NOMO-1 (cell line): ENCODE data around the gene TRMT2B.
"Not testable (repeated sequence)": the region's sequence is repeated elsewhere in the genome, so short reads cannot be mapped to it uniquely, and the experiment has no call there.

ENCODE experiments used
- DNase-seq, 2 experiments: peaks; one replicate each; lab custom pipeline; 2025; ENCODE audit not compliant: unreplicated experiment in 2 of 2; lab: John Stamatoyannopoulos, UW

Gene TRMT2B

GRCh38 chrX:101012031-101012430 is 39.9 kb downstream of the TRMT2B start:
- not testable (repeated sequence) for DNase-seq

DNA sequence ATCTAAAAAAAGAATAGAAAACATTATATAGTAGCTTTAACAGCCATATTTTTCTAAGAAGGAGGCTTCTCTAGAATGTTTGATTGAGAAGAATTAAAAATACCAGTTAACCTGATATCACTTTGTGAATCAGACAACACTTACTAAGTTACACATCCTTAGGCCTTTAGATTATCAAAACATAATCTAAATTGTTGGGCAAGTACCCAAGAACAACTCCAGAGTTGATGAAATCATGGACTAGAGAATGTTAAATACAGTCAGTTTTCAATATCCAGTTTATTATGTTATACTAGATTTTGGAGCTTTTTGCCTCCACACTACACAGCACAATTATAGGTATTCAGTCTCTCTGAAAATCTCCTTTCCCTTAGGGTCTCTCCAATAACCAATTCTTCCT is 42.8 kb downstream of the TRMT2B start:
- no peak for DNase-seq

GRCh38 chrX:100999451-100999850 is 52.5 kb downstream of the TRMT2B start:
- DNase-seq: no peak

GRCh38 chrX:100995469-100995868 is 56.4 kb downstream of the TRMT2B start:
- DNase-seq: no peak

DNA sequence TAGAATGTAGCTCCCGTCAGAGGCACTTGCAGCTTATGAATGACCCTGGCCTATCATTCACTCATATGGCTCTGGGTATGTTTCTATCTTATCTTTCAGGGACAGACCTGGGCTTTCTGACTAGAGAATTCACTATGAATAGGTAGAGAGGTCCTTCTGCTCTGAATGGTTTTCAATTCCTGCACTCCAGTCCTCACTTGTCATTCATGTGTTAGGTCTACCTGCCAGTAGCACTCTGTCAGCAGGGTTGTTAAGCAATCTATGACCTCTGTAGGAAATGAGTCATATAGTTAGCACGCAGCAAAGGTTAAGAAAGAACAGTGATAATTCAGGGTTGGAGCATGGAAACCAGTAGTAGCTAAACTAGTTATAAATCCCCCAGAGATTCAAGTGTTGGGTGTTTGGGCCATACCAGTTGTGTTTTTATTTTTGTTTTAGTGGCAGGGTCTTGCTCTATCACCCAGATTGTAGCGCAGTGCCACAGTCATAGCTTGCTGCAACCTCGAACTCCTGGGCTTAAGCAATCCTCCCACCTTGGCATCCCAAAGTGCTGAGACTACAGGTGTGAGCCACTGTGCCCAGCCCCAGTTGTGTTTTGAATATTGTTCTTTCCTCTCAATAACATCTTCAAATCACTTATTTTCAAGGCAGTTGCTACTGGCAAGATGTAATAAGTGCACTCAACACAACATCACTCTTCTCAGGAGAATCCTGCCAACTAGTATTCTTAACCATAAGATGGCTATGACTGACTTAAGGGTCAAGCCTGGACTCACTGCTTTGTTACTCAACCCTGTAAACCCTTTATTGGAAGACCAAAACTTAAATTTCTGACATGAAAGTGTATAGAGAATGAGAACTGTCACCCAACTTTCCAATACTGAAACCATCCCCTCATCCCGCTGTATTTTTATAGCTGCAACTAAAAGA is 57.3 kb downstream of the TRMT2B start:
- DNase-seq: peak in 1 of 2 experiments; percentile 46

- DNase-seq: no peak
These were observed 61.8 kb downstream of the TRMT2B start for GRCh38 chrX:100990139-100990538.

GRCh38 chrX:100984818-100985217 is 67.1 kb downstream of the TRMT2B start:
- no peak for DNase-seq

GRCh38 chrX:100981498-100981845 is 70.4 kb downstream of the TRMT2B start:
- not testable (repeated sequence) for DNase-seq

DNA sequence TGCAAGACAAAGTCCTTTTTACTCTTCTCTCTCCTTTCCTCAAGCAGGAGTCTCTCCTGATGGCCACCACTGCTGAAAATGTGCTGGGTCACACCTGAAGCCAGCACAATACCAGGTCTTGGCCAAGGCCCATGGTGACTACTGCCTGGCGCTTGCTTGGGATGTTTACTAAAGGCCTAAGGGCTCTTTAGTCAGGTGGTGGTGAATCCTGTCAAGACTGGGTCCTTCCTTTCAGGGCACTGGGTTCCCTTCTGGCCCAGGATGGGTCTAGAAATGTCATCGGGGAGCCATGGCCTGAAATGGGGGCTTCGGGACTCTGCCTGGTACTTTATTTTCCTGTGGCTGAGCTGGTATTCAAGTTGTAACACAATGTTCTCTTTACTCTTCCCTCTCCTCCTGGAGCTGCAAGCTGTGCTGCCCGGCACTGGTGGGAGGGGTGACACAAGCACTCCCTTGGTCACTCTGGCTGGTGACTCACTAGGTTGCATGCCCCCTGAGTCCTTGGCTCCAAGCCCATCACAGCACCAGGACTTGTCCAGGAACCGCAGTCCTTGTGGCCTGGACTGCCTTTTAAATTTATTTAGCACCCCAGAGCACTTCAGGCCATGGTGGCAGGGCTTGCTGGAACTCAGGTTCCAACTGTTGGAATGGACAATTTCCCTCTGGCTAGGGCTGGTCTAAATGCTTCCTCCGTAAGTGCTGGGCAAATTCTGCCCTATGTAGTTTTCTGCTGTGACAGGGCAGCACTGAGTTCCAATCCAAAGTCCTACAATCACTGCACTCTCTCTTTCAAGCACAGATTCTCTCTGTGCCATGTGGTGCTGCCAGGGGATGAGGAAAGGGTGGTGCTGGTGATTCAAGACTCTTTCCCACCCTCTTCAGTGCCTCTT is 71.1 kb downstream of the TRMT2B start:
- DNase-seq: no peak

DNA sequence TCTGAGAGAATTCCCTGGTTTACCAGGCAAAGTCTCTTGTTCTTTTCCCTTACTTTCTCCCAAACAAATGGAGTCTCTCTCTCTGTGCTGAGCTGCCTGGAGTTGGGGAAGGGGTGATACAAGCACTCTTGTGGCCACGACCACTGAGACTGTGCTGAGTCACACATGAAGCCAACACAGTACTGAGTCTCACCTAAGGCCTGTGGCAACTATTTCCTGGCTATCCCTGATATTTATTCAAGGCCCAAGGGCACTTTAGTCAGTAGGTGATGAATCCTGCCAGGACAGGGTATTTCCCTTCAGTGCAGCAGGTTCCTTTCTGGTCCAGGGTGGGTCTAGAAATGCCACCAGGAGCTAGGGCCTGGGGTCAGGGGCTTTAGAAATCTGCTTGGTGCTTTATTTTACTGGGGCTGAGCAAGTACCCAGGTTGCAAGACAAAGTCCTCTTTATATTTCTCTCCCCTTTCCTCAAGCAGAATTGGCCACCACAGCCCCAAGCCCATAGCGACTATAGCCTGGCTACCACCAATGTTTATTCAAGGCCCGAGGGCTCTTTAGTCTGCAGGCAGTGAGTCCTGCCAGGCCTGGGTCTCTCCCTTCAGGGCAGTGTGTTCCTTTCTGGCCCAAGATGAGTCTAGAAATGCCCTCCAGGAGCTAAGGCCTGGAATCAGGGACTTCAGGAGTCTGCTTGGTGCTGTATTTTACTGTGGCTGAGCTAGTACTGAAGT is 71.9 kb downstream of the TRMT2B start:
- DNase-seq: no peak

DNA sequence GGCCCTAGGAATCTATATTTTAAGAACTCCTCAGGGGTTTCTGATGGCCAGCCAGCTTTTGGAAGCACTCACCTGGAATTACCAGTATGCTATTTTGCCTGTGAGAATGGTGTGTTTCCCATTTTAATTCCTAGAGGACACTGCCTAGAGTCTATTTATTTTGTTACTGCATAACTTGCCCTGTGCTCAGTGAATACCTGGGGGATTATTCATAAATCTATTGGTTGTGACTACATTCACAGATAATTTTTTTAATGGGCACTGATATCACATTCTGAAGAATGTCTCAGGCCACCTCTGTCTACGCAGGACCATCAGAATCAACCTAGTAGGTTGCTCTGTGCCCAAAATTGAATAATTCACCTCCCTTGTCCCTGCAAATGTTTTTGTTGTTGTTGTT is 75.7 kb downstream of the TRMT2B start:
- no peak for DNase-seq

DNA sequence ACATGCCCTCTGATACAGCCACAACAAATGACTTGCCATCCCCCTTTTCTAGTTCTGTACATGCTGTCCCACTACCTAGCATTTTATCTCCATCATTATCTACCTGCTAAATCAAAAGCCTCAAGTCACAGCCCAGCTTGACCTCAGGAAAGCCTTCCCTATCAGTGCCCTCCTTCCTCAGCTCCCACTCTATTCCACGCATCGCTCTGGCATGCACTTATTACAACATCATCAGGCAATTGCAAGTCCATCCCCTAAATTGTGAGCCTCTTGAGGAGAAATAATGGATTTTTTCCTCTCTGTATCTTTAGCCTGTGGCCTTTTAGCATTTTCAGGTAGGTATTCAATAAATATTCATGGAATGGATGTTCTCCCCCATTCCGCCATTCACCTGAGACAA is 76.7 kb downstream of the TRMT2B start:
- DNase-seq: no peak

DNA sequence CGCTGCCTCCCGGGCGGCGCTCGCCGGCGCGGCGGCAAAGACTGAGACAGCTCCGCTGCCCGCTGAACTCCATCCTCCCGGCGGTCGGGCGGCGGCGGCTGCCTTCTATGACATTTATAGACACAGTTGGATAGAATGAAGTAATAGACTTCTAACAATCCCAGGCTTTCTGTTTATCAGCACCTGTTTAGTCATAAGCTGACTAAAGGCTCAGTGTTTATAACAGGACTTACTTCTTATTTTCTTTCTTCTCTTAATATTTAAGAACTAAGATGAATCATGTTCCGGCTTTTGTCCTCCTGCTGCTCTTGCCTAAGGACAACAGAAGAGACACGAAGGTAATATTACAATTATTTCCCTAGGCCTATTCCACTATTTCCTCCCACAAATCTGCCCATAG is 78.5 kb downstream of the TRMT2B start:
- DNase-seq: no peak

DNA sequence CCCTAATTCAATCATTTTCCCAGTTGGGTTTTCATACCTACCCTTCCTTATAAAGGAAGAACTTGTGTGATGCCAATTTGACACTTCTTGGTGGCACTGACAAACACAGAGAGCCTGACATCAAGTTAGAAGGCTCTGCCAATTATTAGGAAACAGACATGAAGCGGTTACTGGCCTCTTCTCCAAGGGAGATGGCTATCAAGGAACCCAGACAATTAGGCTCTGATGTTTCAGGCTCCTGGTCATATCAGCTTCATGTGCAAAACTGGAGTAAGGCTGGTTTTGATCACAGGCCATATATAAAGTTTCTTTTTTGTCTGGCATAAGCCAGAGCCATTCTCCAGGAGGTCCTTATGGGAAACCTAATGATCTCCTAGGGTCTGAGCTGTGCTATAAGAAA is 82.0 kb downstream of the TRMT2B start:
- DNase-seq: no peak

DNA sequence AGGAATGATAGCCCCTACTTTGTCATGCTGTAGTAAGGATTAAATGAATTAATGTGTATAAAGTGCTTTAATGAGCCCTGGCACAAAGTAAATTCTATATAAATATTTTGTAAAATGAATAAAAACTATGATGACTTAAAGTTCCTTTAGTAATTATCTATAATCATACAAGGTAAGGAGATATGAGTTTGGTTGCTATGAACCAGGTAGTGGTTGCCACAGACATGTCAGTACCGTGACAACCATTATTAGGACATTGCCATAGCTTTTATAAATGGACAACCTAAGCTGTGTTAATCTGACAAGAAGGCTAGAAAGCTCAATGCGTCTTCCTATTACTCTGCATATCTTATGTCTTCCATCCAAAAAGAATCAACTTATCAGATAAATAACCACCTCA is 82.5 kb downstream of the TRMT2B start, which contains the start of gene ARL13A:
Gene ARL13A (plus strand): TSS at position 301 of the 400 bp plus-strand sequence. CDS start 3,982 bp downstream, outside the sequence.
- DNase-seq: no peak

- no peak for DNase-seq
These were observed 87.5 kb downstream of the TRMT2B start for GRCh38 chrX:100964362-100964761.

- no peak for DNase-seq
These were observed 89.1 kb downstream of the TRMT2B start for GRCh38 chrX:100962811-100963210.
